Measurements from ENCODE around the gene GPR141. TPM values are rescaled to one million over a fixed set of nuclear protein-coding genes. Genes with fewer than 3 reads are reported as not detected.

Gene GPR141
- total and polyA plus RNA-seq, 2 donors from 2014 or later = 3.3 TPM; not detected in 1

- no peaks in the 10 kb centered on the region for H3K4me1 ChIP-seq (ENCODE audit: control insufficient read depth in 2 of 3, insufficient read depth in 2 of 3, low read depth in 1 of 3, low read length in 3 of 3)
- H3K27me3 ChIP-seq (ENCODE audit: control insufficient read depth, insufficient read depth, low read length) = no peaks in the 10 kb centered on the region
- FAIRE-seq (no peak), DNase-seq (no peak)
- no peak overlapping the region for H3K9ac ChIP-seq (ENCODE audit: low read length in 3 of 3)
- H3K27ac ChIP-seq (ENCODE audit: low read depth in 2 of 2, low read length in 2 of 2) = no peak overlapping the region
- H3K4me3 ChIP-seq (ENCODE audit: low read length in 3 of 3) = no peak overlapping the region
- peaks cover 0 to 6% (median 0%) of the 10 kb centered on the region in 3 donors for H3K9me3 ChIP-seq (ENCODE audit: control insufficient read depth in 2 of 3, insufficient read depth in 1 of 3, low read length in 3 of 3)
- no peak for TF ChIP-seq CTCF (IDR thresholded peaks at IDR 0.05; ENCODE audit: borderline replicate concordance, extremely low read depth, insufficient read depth)
- no peaks in the 10 kb centered on the region for H3K36me3 ChIP-seq (ENCODE audit: control insufficient read depth in 2 of 3, insufficient read depth in 3 of 3, low read length in 3 of 3)
- intact Hi-C loops (cut with DNase I) = no loop called here
These were observed 25.8 kb upstream of the GPR141 start for GRCh38 chr7:37657816-37658215.

GRCh38 chr7:37659971-37660565 is 23.5 kb upstream of the GPR141 start:
- no peaks in the 10 kb centered on the region for H3K36me3 ChIP-seq (ENCODE audit: control insufficient read depth in 2 of 3, insufficient read depth in 3 of 3, low read length in 3 of 3)
- H3K4me3 ChIP-seq (ENCODE audit: low read length in 3 of 3) = no peak overlapping the region
- peaks cover 0 to 2% (median 0%) of the 10 kb centered on the region in 3 donors for H3K9me3 ChIP-seq (ENCODE audit: control insufficient read depth in 2 of 3, insufficient read depth in 1 of 3, low read length in 3 of 3)
- no peaks in the 10 kb centered on the region for H3K27me3 ChIP-seq (ENCODE audit: control insufficient read depth, insufficient read depth, low read length)
- no peak for TF ChIP-seq CTCF (IDR thresholded peaks at IDR 0.05; ENCODE audit: borderline replicate concordance, extremely low read depth, insufficient read depth)
- intact Hi-C loops (cut with DNase I) = no loop called here
- no peak for FAIRE-seq
- H3K9ac ChIP-seq (ENCODE audit: low read length in 3 of 3) = no peak overlapping the region
- no peaks in the 10 kb centered on the region for H3K4me1 ChIP-seq (ENCODE audit: control insufficient read depth in 2 of 3, insufficient read depth in 2 of 3, low read depth in 1 of 3, low read length in 3 of 3)
- H3K27ac ChIP-seq (ENCODE audit: low read depth in 2 of 2, low read length in 2 of 2) = no peak overlapping the region
- DNase-seq = no peak

- TF ChIP-seq CTCF (IDR thresholded peaks at IDR 0.05; ENCODE audit: borderline replicate concordance, extremely low read depth, insufficient read depth) = no peak
- Histone ChIP-seq H3K36me3 (ENCODE audit: control insufficient read depth in 2 of 3, insufficient read depth in 3 of 3, low read length in 3 of 3) (no peaks in the 10 kb centered on the region), H3K27me3 (ENCODE audit: control insufficient read depth, insufficient read depth, low read length) (no peaks in the 10 kb centered on the region), H3K9me3 (ENCODE audit: control insufficient read depth in 2 of 3, insufficient read depth in 1 of 3, low read length in 3 of 3) (no peaks in the 10 kb centered on the region), H3K27ac (ENCODE audit: low read depth in 2 of 2, low read length in 2 of 2) (no peak overlapping the region), H3K9ac (ENCODE audit: low read length in 3 of 3) (no peak overlapping the region), H3K4me3 (ENCODE audit: low read length in 3 of 3) (no peak overlapping the region), H3K4me1 (ENCODE audit: control insufficient read depth in 2 of 3, insufficient read depth in 2 of 3, low read depth in 1 of 3, low read length in 3 of 3) (no peaks in the 10 kb centered on the region)
- FAIRE-seq (no peak), DNase-seq (no peak)
- intact Hi-C loops (cut with DNase I) = no loop called here
These were observed 23.0 kb upstream of the GPR141 start for GRCh38 chr7:37660614-37661013.

- no peak for TF ChIP-seq CTCF (IDR thresholded peaks at IDR 0.05; ENCODE audit: borderline replicate concordance, extremely low read depth, insufficient read depth)
- intact Hi-C loops (cut with DNase I) = no loop called here
These were observed 19.9 kb upstream of the GPR141 start for GRCh38 chr7:37663693-37664092.

More at GRCh38 chr7:37663693-37664092, 19.9 kb upstream of the GPR141 start:
- Histone ChIP-seq H3K4me3 (ENCODE audit: low read length in 3 of 3) (no peak overlapping the region), H3K9me3 (ENCODE audit: control insufficient read depth in 2 of 3, insufficient read depth in 1 of 3, low read length in 3 of 3) (no peaks in the 10 kb centered on the region), H3K4me1 (ENCODE audit: control insufficient read depth in 2 of 3, insufficient read depth in 2 of 3, low read depth in 1 of 3, low read length in 3 of 3) (no peaks in the 10 kb centered on the region), H3K27me3 (ENCODE audit: control insufficient read depth, insufficient read depth, low read length) (no peaks in the 10 kb centered on the region), H3K9ac (ENCODE audit: low read length in 3 of 3) (no peak overlapping the region), H3K27ac (ENCODE audit: low read depth in 2 of 2, low read length in 2 of 2) (no peak overlapping the region), H3K36me3 (ENCODE audit: control insufficient read depth in 2 of 3, insufficient read depth in 3 of 3, low read length in 3 of 3) (no peaks in the 10 kb centered on the region)
- FAIRE-seq (no peak), DNase-seq (no peak)
